Sigmoid colon (tissue), 7 donors: ENCODE data around the gene CRYBB1. TPM values are rescaled to one million over a fixed set of nuclear protein-coding genes. Genes with fewer than 3 reads are reported as not detected.

Experiments used
- DNase-seq: peaks from one replicate; pipeline ENCODE4 v3.0.0-alpha.2; 2019
- H3K27ac ChIP-seq, 4 donors: fragments of 200-600 bp; sonication (generic); one replicate each; pipeline ENCODE4 v1.5.1; 2016 to 2019; ENCODE audit warnings: mild to moderate bottlenecking in 1 of 4
- H3K27me3 ChIP-seq, 3 donors: fragments of 200-600 bp; sonication (generic); one replicate each; pipeline ENCODE4 v1.5.1; 2019; ENCODE audit warnings: mild to moderate bottlenecking in 1 of 3
- H3K36me3 ChIP-seq, 4 donors: fragments of 200-600 bp; sonication (generic); one replicate each; pipeline ENCODE4 v1.5.1; 2016 to 2019
- H3K4me1 ChIP-seq, 4 donors: fragments of 200-600 bp; sonication (generic); one replicate each; pipeline ENCODE4 v1.5.1; 2017 to 2019
- H3K4me3 ChIP-seq, 4 donors: fragments of 200-600 bp; sonication (generic); one replicate each; pipeline ENCODE4 v1.5.1; 2017 to 2019; ENCODE audit warnings: mild to moderate bottlenecking in 2 of 4, moderate library complexity in 1 of 4
- H3K9me3 ChIP-seq, 4 donors: fragments of 200-600 bp in 3 of 4; sonication (generic) in 3 of 4; one replicate each; pipeline versions ENCODE4 v1.5.1 to v1.6.1; 2013 to 2019
- EP300 ChIP-seq, 4 donors: sonication (generic); formaldehyde crosslinking; IDR thresholded peaks; one replicate each; pipeline ENCODE4 v1.6.1; 2017; ENCODE audit warnings: antibody characterized with exemption in 4 of 4
- POLR2A ChIP-seq, 2 donors: fragments of 450-650 bp; IDR thresholded peaks; one replicate each; pipeline ENCODE4 v1.6.1; 2016; ENCODE audit warnings: antibody characterized with exemption in 2 of 2, mild to moderate bottlenecking in 2 of 2, moderate library complexity in 2 of 2
- POLR2AphosphoS5 ChIP-seq, 4 donors: sonication (generic); formaldehyde crosslinking; IDR thresholded peaks; one replicate each; pipeline ENCODE4 v1.6.1; 2017; ENCODE audit warnings: antibody characterized with exemption in 4 of 4
- WGBS, 2 donors: extraction: QIAGEN DNeasy Blood & Tissue Kit; methylation state at CpG; one replicate each; pipeline ENCODE4 v1.1.7; 2013; 5-methylcytosine and 5-hydroxymethylcytosine counted together
- intact Hi-C: fragments of 100-400 bp; cut with DNase I; formaldehyde crosslinking; loops from one replicate; pipeline ENCODE4 v1.15.1; 2023
- polyA plus RNA-seq, 3 donors: library from polyadenylated mRNA; stranded (reverse); fragments of 200-250 nt; gene quantifications; one replicate each; pipeline ENCODE4 v1.2.3, GENCODE V29; 2013
- total RNA-seq, 4 donors: library from RNA; depleted of rRNA; stranded (reverse); fragments of >200 nt; gene quantifications; one replicate each; pipeline ENCODE4 v1.1.0, GENCODE V29; 2016
- TF ChIP-seq, protein P1 (sequence below), 4 experiments: fragments of 450-650 bp in 3 of 4; fragments of 200-600 bp in 1 of 4; IDR thresholded peaks; one replicate each; pipeline ENCODE4 v1.5.1; 2016 to 2019; ENCODE audit warnings: antibody characterized with exemption in 4 of 4, mild to moderate bottlenecking in 3 of 4, moderate library complexity in 2 of 4
- donor health status: healthy with polysubstance abuse.
- donor health status: Bipolar disorder and iron deficiency.
- donor health status: healthy.

CRYBB1 gene
- total and polyA plus RNA-seq, 7 donors, result 0.47 to 3.0 (median 1.3) TPM; not detected in 3

DNA sequence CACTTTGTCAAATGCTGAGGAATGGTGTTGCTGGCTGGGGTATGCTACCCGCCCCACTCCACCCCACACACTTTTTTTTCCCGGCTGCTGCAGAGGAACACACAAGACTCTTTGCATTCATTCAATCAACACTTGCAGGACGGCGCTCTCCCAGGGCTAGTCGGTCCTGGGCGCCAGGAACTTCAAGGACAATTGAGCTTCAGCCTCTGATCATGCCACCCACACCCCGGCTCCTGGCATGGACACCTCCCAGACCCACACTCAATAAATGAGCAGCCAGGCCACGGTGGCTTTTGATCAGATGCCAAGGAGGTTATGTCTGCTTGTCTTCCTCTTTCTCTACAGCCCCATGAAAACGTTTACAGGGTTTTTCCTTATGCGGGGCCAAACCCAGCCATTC is 47.7 kb downstream of the CRYBB1 start:
- 18 to 33% methylated on average over 10 of the region's 10 CpGs for WGBS, 2 donors
- no peak for DNase-seq

DNA sequence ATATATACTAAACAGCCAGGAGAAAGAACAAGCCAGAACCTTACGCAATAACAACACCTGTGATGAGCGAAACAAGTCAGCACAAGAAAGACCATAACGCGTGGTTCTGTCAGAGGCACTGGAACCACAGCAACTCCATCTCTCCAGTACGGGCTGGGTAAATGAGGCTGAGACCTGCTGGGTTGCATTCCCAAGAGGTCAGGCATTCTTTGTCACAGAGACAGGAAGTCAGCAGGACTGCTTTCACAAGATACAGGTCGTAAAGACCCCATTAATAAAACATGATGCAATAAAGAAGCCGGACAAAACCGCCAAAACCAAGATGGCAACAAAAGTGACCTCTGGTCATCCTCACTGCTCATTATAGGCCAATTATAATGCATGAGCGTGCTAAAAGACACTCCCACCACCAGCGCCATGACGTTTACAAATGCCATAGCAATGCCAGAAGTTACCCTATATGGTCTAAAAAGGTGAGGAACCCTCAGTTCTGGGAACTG is 49.6 kb downstream of the CRYBB1 start:
- H3K9me3 ChIP-seq, result no peaks in the 10 kb centered on the region
- no peaks in the 10 kb centered on the region for H3K36me3 ChIP-seq
- H3K4me3 ChIP-seq, result no peak overlapping the region
- DNase-seq, result no peak
- no peaks in the 10 kb centered on the region for H3K27me3 ChIP-seq
- intact Hi-C loops, result no loop called here
- no peak overlapping the region for H3K27ac ChIP-seq
- H3K4me1 ChIP-seq, result peaks cover 0 to 3% (median 0%) of the 10 kb centered on the region in 4 donors
- TF ChIP-seq, protein P1, sequence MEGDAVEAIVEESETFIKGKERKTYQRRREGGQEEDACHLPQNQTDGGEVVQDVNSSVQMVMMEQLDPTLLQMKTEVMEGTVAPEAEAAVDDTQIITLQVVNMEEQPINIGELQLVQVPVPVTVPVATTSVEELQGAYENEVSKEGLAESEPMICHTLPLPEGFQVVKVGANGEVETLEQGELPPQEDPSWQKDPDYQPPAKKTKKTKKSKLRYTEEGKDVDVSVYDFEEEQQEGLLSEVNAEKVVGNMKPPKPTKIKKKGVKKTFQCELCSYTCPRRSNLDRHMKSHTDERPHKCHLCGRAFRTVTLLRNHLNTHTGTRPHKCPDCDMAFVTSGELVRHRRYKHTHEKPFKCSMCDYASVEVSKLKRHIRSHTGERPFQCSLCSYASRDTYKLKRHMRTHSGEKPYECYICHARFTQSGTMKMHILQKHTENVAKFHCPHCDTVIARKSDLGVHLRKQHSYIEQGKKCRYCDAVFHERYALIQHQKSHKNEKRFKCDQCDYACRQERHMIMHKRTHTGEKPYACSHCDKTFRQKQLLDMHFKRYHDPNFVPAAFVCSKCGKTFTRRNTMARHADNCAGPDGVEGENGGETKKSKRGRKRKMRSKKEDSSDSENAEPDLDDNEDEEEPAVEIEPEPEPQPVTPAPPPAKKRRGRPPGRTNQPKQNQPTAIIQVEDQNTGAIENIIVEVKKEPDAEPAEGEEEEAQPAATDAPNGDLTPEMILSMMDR (IDR thresholded peaks at IDR 0.05), result no peak
- TF ChIP-seq EP300 (IDR thresholded peaks at IDR 0.05) (no peak), POLR2AphosphoS5 (IDR thresholded peaks at IDR 0.05) (no peak), POLR2A (IDR thresholded peaks at IDR 0.05) (no peak)
- WGBS, 2 donors, result 85 to 91% methylated on average over 11 of the region's 11 CpGs

More for the DNA sequence above, 47.7 kb downstream of the CRYBB1 start:
- Histone ChIP-seq H3K9me3 (no peaks in the 10 kb centered on the region), H3K4me1 (peaks cover 0 to 9% (median 0%) of the 10 kb centered on the region in 4 donors), H3K4me3 (no peak overlapping the region), H3K27me3 (no peaks in the 10 kb centered on the region), H3K36me3 (no peaks in the 10 kb centered on the region), H3K27ac (no peak overlapping the region)
- intact Hi-C loops, result no loop called here
- TF ChIP-seq POLR2A (IDR thresholded peaks at IDR 0.05), result no peak

DNA sequence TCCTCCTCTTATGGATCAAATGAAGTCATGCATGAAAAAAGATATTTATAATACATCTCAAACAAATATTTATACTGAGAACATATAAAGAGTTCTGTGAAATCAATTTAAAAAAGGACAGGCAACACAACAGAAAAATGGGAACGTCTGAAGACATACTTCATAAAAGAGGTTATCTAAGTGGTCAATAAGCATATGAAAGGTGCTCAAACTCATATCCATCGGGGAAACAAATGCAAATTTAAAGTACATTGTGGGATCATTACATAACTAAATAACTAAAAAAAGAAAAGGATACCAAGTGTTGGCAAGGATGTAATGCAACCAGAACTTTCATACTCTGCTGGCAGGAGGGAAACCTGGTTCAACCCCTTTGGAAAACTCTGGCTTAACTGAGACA is 50.2 kb downstream of the CRYBB1 start:
- H3K9me3 ChIP-seq, result no peaks in the 10 kb centered on the region
- no peaks in the 10 kb centered on the region for H3K27me3 ChIP-seq
- H3K36me3 ChIP-seq, result no peaks in the 10 kb centered on the region
- no peak overlapping the region for H3K27ac ChIP-seq
- H3K4me1 ChIP-seq, result peaks cover 0 to 3% (median 0%) of the 10 kb centered on the region in 4 donors
- intact Hi-C loops, result no loop called here
- DNase-seq, result no peak
- H3K4me3 ChIP-seq, result no peak overlapping the region
- 82 to 92% methylated on average over 2 of the region's 2 CpGs for WGBS, 2 donors
- TF ChIP-seq POLR2AphosphoS5 (IDR thresholded peaks at IDR 0.05), result no peak
- TF ChIP-seq POLR2A (IDR thresholded peaks at IDR 0.05), result no peak
- TF ChIP-seq, protein P1 (IDR thresholded peaks at IDR 0.05), result no peak
- no peak for TF ChIP-seq EP300 (IDR thresholded peaks at IDR 0.05)

DNA sequence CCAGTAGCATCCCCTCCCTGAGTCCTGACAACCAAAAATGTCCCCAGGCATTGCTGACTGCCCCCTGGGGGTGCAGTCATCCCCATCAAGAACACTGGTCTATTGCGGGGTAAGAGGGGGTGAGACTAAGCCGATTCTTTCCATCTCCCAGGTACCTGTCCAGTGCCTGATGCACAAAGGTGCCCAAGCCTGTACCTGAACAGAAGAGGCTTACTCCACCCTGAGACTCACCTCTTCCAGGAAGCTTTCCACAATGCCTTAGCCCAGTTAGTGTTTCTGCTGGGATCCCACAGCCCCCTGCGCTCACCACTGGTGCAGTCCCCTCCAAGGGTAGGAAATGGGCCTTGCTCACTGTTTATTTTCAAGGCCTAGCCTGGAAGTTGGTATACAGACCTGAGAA is 50.8 kb downstream of the CRYBB1 start:
- no peak overlapping the region for H3K4me3 ChIP-seq
- no peaks in the 10 kb centered on the region for H3K9me3 ChIP-seq
- intact Hi-C loops, result no loop called here
- no peak overlapping the region for H3K27ac ChIP-seq
- H3K36me3 ChIP-seq, result no peaks in the 10 kb centered on the region
- DNase-seq, result no peak
- H3K27me3 ChIP-seq, result no peaks in the 10 kb centered on the region
- no peak for TF ChIP-seq POLR2AphosphoS5 (IDR thresholded peaks at IDR 0.05)
- H3K4me1 ChIP-seq, result peaks cover 0 to 3% (median 0%) of the 10 kb centered on the region in 4 donors
- WGBS, 2 donors, result 97 to 98% methylated on average over 3 of the region's 3 CpGs

DNA sequence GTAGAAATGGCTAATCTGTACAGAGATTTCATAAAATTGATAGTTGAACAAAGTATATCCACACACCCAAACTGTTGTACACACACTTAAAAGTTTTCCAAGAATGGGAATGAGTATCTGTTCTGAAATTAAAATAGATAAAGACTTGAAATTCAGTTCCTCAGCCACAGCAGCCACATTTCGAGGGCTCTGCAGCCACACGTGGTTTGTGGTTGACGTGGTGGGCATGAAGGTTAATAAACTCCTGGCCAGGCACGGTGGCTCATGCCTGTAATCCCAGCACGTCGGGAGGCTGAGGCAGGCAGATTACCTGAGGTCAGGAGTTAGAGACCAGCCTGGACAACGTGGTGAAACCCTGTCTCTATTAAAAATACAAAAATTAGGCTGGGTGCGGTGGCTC is 51.9 kb downstream of the CRYBB1 start:
- Histone ChIP-seq H3K27me3 (no peaks in the 10 kb centered on the region), H3K4me3 (no peak overlapping the region), H3K4me1 (peaks cover 0 to 3% (median 0%) of the 10 kb centered on the region in 4 donors), H3K27ac (no peak overlapping the region), H3K36me3 (no peaks in the 10 kb centered on the region), H3K9me3 (no peaks in the 10 kb centered on the region)
- WGBS, 2 donors, result 67 to 86% methylated on average over 8 of the region's 8 CpGs
- intact Hi-C loops, result no loop called here
- DNase-seq, result no peak
- no peak for TF ChIP-seq POLR2AphosphoS5 (IDR thresholded peaks at IDR 0.05)
- TF ChIP-seq POLR2A (IDR thresholded peaks at IDR 0.05), result no peak
- TF ChIP-seq, protein P1 (IDR thresholded peaks at IDR 0.05), result no peak
- no peak for TF ChIP-seq EP300 (IDR thresholded peaks at IDR 0.05)

DNA sequence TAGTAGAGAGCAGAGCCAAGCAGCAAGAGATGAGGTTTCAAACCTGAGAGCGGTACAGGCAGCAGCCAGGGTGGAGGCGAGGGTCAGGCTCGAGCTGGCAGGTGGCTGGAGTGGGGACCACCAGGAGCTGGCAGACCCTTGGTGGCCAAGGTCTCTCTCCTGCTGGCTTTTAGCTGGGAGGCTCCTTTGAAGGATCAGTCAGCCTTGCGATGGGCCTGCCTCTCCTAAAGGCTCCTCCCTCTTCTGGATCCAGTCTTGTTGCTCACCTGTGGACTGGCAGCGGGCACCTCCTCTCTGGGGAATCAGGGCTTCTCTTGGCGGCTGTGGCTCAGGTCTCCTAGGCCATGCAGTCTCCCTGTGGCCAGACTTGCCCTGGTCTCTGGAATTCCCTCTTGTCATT is 52.6 kb downstream of the CRYBB1 start:
- Histone ChIP-seq H3K27ac (no peak overlapping the region), H3K4me3 (no peak overlapping the region), H3K4me1 (peaks cover 0 to 2% (median 0%) of the 10 kb centered on the region in 4 donors), H3K9me3 (no peaks in the 10 kb centered on the region), H3K27me3 (no peaks in the 10 kb centered on the region), H3K36me3 (no peaks in the 10 kb centered on the region)
- 94 to 98% methylated on average over 6 of the region's 6 CpGs for WGBS, 2 donors
- TF ChIP-seq EP300 (IDR thresholded peaks at IDR 0.05) (no peak), POLR2AphosphoS5 (IDR thresholded peaks at IDR 0.05) (no peak), POLR2A (IDR thresholded peaks at IDR 0.05) (no peak)
- TF ChIP-seq, protein P1 (IDR thresholded peaks at IDR 0.05), result no peak
- intact Hi-C loops, result no loop called here
- no peak for DNase-seq
